Smooth muscle cell (in vitro differentiated cells): ENCODE data around the gene PLA2G6. TPM values are rescaled to one million over a fixed set of nuclear protein-coding genes. Genes with fewer than 3 reads are reported as not detected.
A peak's percentile ranks its signal among the peaks of the same experiment; 100 is the strongest.

Experiments used
- DNase-seq: peaks from one replicate; lab custom pipeline; 2025; ENCODE audit not compliant: unreplicated experiment; lab: John Stamatoyannopoulos, UW
- H2AFZ ChIP-seq: fragments of 200-600 bp; sonication (generic); 2 replicates; pipeline ENCODE4 v1.6.0; 2016; ENCODE audit warnings: antibody characterized with exemption, low read depth, mild to moderate bottlenecking
- H3F3A ChIP-seq: fragments of 200-600 bp; sonication (generic); 2 replicates; pipeline ENCODE4 v1.6.0; 2017; ENCODE audit warnings: antibody characterized with exemption, low read depth
- H3K27ac ChIP-seq: fragments of 200-600 bp; sonication (generic); 2 replicates; pipeline ENCODE4 v1.5.1; 2016; ENCODE audit warnings: low read depth, mild to moderate bottlenecking
- H3K27me3 ChIP-seq: fragments of 200-600 bp; sonication (generic); 2 replicates; pipeline ENCODE4 v1.6.1; 2016; ENCODE audit warnings: low read depth, mild to moderate bottlenecking
- H3K36me3 ChIP-seq: fragments of 200-600 bp; sonication (generic); 2 replicates; pipeline ENCODE4 v1.5.1; 2016; ENCODE audit warnings: low read depth
- H3K4me1 ChIP-seq: fragments of 200-600 bp; sonication (generic); 2 replicates; pipeline ENCODE4 v1.5.1; 2016; ENCODE audit warnings: low read depth
- H3K4me2 ChIP-seq: fragments of 200-600 bp; sonication (generic); 2 replicates; pipeline ENCODE4 v1.6.0; 2016; ENCODE audit warnings: mild to moderate bottlenecking
- H3K4me3 ChIP-seq: fragments of 200-600 bp; sonication (generic); 2 replicates; pipeline ENCODE4 v1.5.1; 2016; ENCODE audit warnings: mild to moderate bottlenecking
- H3K79me2 ChIP-seq: fragments of 200-600 bp; sonication (generic); 2 replicates; pipeline ENCODE4 v1.6.0; 2016; ENCODE audit warnings: low read depth, mild to moderate bottlenecking
- H3K9ac ChIP-seq: fragments of 200-600 bp; sonication (generic); 2 replicates; pipeline ENCODE4 v1.6.0; 2016; ENCODE audit warnings: low read depth
- H3K9me3 ChIP-seq: fragments of 200-600 bp; sonication (generic); replicated peaks from 2 replicates; pipeline ENCODE4 v1.5.1; 2016; ENCODE audit warnings: low read depth
- H4K20me1 ChIP-seq: fragments of 200-600 bp; sonication (generic); 2 replicates; pipeline ENCODE4 v1.6.0; 2016; ENCODE audit warnings: low read depth
- WGBS: methylation state at CpG from one replicate; pipeline ENCODE4 v1.1.7; 2016; ENCODE audit warnings: low lambda C conversion rate; 5-methylcytosine and 5-hydroxymethylcytosine counted together
- polyA plus RNA-seq: library from polyadenylated mRNA; unstranded; fragments of >200 nt; fragmentation: Nextera tagmentation; extraction: Ambion mirVana; gene quantifications from 2 replicates; pipeline ENCODE4 v1.2.1, GENCODE V29; 2016
- total RNA-seq: library from RNA; depleted of rRNA; stranded (reverse); fragments of >200 nt; gene quantifications from 2 replicates; pipeline ENCODE4 v1.2.3, GENCODE V29; 2014
- TF ChIP-seq, protein P1 (sequence below): fragments of 200-600 bp; sonication (generic); IDR thresholded peaks from 2 replicates; pipeline ENCODE4 v1.5.1; 2017; ENCODE audit warnings: borderline replicate concordance, mild to moderate bottlenecking, antibody characterized with exemption; ENCODE audit not compliant: insufficient read depth, poor library complexity, severe bottlenecking

The PLA2G6 gene
- total RNA-seq (6.1 and 19.4 TPM in 2 replicates), polyA plus RNA-seq (8.6 and 8.9 TPM in 2 replicates)

DNA sequence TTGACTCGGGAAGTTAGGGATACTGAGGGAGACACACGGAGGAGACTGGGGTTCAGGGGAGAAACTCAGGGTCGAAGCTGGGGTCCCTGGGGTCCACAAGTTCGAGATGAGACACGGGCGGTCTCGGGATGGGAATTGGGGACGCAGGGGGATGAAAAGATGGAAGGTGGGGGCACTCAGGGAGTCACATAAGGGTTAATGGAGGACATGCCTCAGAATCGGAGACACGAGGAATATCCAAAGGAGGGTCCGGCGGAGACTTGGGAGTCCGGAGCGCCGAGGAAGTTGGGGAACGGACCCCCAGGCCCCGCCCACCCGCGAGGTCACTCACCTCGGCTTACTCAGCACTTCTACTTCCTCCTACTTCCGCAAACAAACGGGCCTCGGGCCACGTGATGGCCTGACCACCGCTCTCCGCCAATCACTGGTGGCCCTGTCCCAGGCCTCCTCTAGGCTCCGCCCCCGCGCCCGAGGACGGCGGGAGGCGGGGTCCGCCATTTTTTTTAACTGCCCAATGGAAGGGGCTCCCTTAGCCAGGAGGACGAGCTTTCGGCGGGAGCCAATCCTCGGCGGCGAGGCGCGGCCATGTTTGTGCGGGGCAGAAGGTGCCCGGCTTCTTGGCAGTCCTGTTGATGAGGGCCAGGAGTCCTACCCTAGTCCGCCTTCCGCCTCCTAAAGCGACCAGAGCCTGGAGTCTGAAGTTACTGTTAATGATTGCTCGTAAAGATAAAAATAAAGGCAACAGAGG is at the start of gene PLA2G6:
Gene PLA2G6, minus strand, starts transcription at position 378 of the 748 bp plus-strand sequence. CDS start 12,404 bp downstream, outside the sequence.
- peak within 1 kb of the TSS; percentile 65 for H2AFZ ChIP-seq
- peak within 1 kb of the TSS; percentile 54 for H3K4me3 ChIP-seq
- H3K9me3 ChIP-seq = no peaks in the 10 kb centered on the region
- H4K20me1 ChIP-seq = no peaks in the 10 kb centered on the region
- H3K27ac ChIP-seq = peak within 1 kb of the TSS; percentile 99
- peak within 1 kb of the TSS; percentile 96 for H3K4me2 ChIP-seq
- peaks cover 14% of the 10 kb centered on the region for H3F3A ChIP-seq
- 3% methylated on average over 43 of the region's 48 CpGs for WGBS
- H3K79me2 ChIP-seq = no peaks in the 10 kb centered on the region
- peak within 1 kb of the TSS; percentile 94 for H3K9ac ChIP-seq
- H3K4me1 ChIP-seq = peaks cover 18% of the 10 kb centered on the region
- no peaks in the 10 kb centered on the region for H3K27me3 ChIP-seq
- peak; percentile 94 for DNase-seq
- H3K36me3 ChIP-seq = no peaks in the 10 kb centered on the region
- TF ChIP-seq, protein P1, sequence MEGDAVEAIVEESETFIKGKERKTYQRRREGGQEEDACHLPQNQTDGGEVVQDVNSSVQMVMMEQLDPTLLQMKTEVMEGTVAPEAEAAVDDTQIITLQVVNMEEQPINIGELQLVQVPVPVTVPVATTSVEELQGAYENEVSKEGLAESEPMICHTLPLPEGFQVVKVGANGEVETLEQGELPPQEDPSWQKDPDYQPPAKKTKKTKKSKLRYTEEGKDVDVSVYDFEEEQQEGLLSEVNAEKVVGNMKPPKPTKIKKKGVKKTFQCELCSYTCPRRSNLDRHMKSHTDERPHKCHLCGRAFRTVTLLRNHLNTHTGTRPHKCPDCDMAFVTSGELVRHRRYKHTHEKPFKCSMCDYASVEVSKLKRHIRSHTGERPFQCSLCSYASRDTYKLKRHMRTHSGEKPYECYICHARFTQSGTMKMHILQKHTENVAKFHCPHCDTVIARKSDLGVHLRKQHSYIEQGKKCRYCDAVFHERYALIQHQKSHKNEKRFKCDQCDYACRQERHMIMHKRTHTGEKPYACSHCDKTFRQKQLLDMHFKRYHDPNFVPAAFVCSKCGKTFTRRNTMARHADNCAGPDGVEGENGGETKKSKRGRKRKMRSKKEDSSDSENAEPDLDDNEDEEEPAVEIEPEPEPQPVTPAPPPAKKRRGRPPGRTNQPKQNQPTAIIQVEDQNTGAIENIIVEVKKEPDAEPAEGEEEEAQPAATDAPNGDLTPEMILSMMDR = no peak

DNA sequence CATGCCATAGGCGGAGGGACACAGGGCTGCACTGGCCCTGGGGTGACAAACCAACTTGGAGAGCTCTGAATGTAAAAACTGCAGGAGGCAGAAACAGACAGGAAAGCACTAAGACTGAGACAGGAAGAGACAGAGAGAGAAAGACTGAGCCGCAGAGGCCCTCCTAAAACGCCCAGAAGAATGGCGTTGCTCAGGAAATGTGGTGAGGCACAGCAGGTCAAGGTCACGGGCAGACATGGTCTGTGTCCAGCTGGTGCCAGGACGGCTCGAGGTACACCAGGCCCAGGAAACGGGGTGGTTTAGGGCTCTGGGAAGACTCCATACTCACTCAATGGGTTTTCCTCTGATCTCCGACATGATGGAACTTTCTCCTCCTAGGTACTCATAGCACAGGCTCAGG is 49.3 kb upstream of the PLA2G6 start:
- no peak for DNase-seq
- no peaks in the 10 kb centered on the region for H3K79me2 ChIP-seq
- H3K27ac ChIP-seq = no peak overlapping the region
- no peaks in the 10 kb centered on the region for H3K9me3 ChIP-seq
- H3K4me1 ChIP-seq = no peaks in the 10 kb centered on the region
- no peaks in the 10 kb centered on the region for H3K36me3 ChIP-seq
- no peak overlapping the region for H3K4me3 ChIP-seq
- H3K4me2 ChIP-seq = no peak overlapping the region
- H3F3A ChIP-seq = no peaks in the 10 kb centered on the region
- no peak overlapping the region for H2AFZ ChIP-seq
- WGBS = 94% methylated on average over 9 of the region's 9 CpGs
- no peaks in the 10 kb centered on the region for H3K27me3 ChIP-seq
- no peak overlapping the region for H3K9ac ChIP-seq
- TF ChIP-seq, protein P1 = no peak
- H4K20me1 ChIP-seq = peaks cover 7% of the 10 kb centered on the region

- Histone ChIP-seq H3K4me3 (no peak overlapping the region), H3K79me2 (no peaks in the 10 kb centered on the region), H2AFZ (no peak overlapping the region), H3K36me3 (no peaks in the 10 kb centered on the region), H3K9me3 (no peaks in the 10 kb centered on the region), H4K20me1 (peaks cover 7% of the 10 kb centered on the region), H3K9ac (no peak overlapping the region), H3K27me3 (no peaks in the 10 kb centered on the region), H3F3A (no peaks in the 10 kb centered on the region), H3K27ac (no peak overlapping the region), H3K4me1 (no peaks in the 10 kb centered on the region), H3K4me2 (no peak overlapping the region)
- TF ChIP-seq, protein P1 = peak; percentile 39
- 74% methylated on average over 15 of the region's 15 CpGs for WGBS
- DNase-seq = no peak
Measured at GRCh38 chr22:38230108-38230825, 48.6 kb upstream of the PLA2G6 start.
